Trophoblast cell (in vitro differentiated cells and primary cell): ENCODE results near the gene COX19.

ENCODE experiments used
- DNase-seq, 2 donors: peaks; one replicate each; pipeline ENCODE4 v3.0.0-alpha.2; 2016
- H2AFZ ChIP-seq: 2 replicates; pipeline ENCODE4 v1.6.1; 2013; ENCODE audit warnings: low read length, moderate library complexity, mild to moderate bottlenecking; ENCODE audit not compliant: insufficient read depth, poor library complexity
- H2AK5ac ChIP-seq: 2 replicates; pipeline ENCODE4 v1.6.1; 2013; ENCODE audit warnings: mild to moderate bottlenecking, low read length
- H2BK120ac ChIP-seq: 2 replicates; pipeline ENCODE4 v1.6.1; 2013; ENCODE audit warnings: low read length, mild to moderate bottlenecking, moderate library complexity; ENCODE audit not compliant: insufficient read depth, poor library complexity
- H2BK12ac ChIP-seq: 2 replicates; pipeline ENCODE4 v1.6.1; 2013; ENCODE audit warnings: mild to moderate bottlenecking, low read length, moderate library complexity
- H2BK5ac ChIP-seq: 2 replicates; pipeline ENCODE4 v1.6.1; 2013; ENCODE audit warnings: low read length, low read depth, moderate library complexity, mild to moderate bottlenecking; ENCODE audit not compliant: poor library complexity
- H3K14ac ChIP-seq: 2 replicates; pipeline ENCODE4 v1.6.1; 2013; ENCODE audit warnings: mild to moderate bottlenecking, low read length
- H3K18ac ChIP-seq: 2 replicates; pipeline ENCODE4 v1.6.1; 2013; ENCODE audit warnings: mild to moderate bottlenecking, low read length
- H3K23ac ChIP-seq: 2 replicates; pipeline ENCODE4 v1.6.1; 2013; ENCODE audit warnings: low read length
- H3K27ac ChIP-seq: 2 replicates; pipeline ENCODE4 v1.5.1; 2013; ENCODE audit warnings: low read depth, mild to moderate bottlenecking, inconsistent platforms, low read length, moderate library complexity
- H3K27me3 ChIP-seq: 2 replicates; pipeline ENCODE4 v1.6.1; 2013; ENCODE audit warnings: inconsistent platforms, mild to moderate bottlenecking, low read length, moderate library complexity; ENCODE audit not compliant: insufficient read depth
- H3K36me3 ChIP-seq, 2 experiments: 1 replicate in 1 of 2; 2 replicates in 1 of 2; pipeline ENCODE4 v1.6.1; 2013; ENCODE audit warnings: low read length in 2 of 2, mild to moderate bottlenecking in 2 of 2, moderate library complexity in 1 of 2; ENCODE audit not compliant: insufficient read depth in 2 of 2, control insufficient read depth in 1 of 2
- H3K4ac ChIP-seq: 2 replicates; pipeline ENCODE4 v1.6.1; 2013; ENCODE audit warnings: low read depth, mild to moderate bottlenecking, low read length, moderate library complexity
- H3K4me1 ChIP-seq, 2 experiments: 1 replicate in 1 of 2; 2 replicates in 1 of 2; pipeline ENCODE4 v1.6.1; 2013; ENCODE audit warnings: low read length in 2 of 2, mild to moderate bottlenecking in 2 of 2, moderate library complexity in 1 of 2; ENCODE audit not compliant: insufficient read depth in 2 of 2, control insufficient read depth in 1 of 2
- H3K4me2 ChIP-seq: 2 replicates; pipeline ENCODE4 v1.6.1; 2013; ENCODE audit warnings: inconsistent platforms, mild to moderate bottlenecking, low read length, moderate library complexity
- H3K4me3 ChIP-seq: 2 replicates; pipeline ENCODE4 v1.5.1; 2013; ENCODE audit warnings: mild to moderate bottlenecking, low read depth, low read length, inconsistent platforms
- H3K79me1 ChIP-seq: one replicate; pipeline ENCODE4 v1.6.1; 2013; ENCODE audit warnings: low read length
- H3K79me2 ChIP-seq: 2 replicates; pipeline ENCODE4 v1.6.1; 2013; ENCODE audit warnings: low read length, mild to moderate bottlenecking; ENCODE audit not compliant: control insufficient read depth, insufficient read depth, poor library complexity
- H3K9ac ChIP-seq: 2 replicates; pipeline ENCODE4 v1.6.1; 2013; ENCODE audit warnings: mild to moderate bottlenecking, low read length
- H3K9me3 ChIP-seq: 2 replicates; pipeline ENCODE4 v1.6.1; 2013; ENCODE audit warnings: low read depth, mild to moderate bottlenecking, control low read depth, inconsistent platforms, low read length; ENCODE audit not compliant: insufficient read depth
- H4K12ac ChIP-seq: 2 replicates; pipeline ENCODE4 v1.6.1; 2013; ENCODE audit warnings: low read depth, mild to moderate bottlenecking, low read length, moderate library complexity
- H4K8ac ChIP-seq: 2 replicates; pipeline ENCODE4 v1.6.1; 2013; ENCODE audit warnings: low read depth, mild to moderate bottlenecking, low read length, moderate library complexity
- H4K91ac ChIP-seq: one replicate; pipeline ENCODE4 v1.6.1; 2013; ENCODE audit warnings: low read depth, mild to moderate bottlenecking, low read length, moderate library complexity
- WGBS: extraction: QIAGEN DNeasy Blood & Tissue Kit; methylation state at CpG from one replicate; pipeline ENCODE4 v1.1.7; 2013; ENCODE audit warnings: missing lambda C conversion rate; ENCODE audit not compliant: insufficient read length, insufficient coverage; ENCODE audit errors: extremely low coverage; 5-methylcytosine and 5-hydroxymethylcytosine counted together

The COX19 gene

DNA sequence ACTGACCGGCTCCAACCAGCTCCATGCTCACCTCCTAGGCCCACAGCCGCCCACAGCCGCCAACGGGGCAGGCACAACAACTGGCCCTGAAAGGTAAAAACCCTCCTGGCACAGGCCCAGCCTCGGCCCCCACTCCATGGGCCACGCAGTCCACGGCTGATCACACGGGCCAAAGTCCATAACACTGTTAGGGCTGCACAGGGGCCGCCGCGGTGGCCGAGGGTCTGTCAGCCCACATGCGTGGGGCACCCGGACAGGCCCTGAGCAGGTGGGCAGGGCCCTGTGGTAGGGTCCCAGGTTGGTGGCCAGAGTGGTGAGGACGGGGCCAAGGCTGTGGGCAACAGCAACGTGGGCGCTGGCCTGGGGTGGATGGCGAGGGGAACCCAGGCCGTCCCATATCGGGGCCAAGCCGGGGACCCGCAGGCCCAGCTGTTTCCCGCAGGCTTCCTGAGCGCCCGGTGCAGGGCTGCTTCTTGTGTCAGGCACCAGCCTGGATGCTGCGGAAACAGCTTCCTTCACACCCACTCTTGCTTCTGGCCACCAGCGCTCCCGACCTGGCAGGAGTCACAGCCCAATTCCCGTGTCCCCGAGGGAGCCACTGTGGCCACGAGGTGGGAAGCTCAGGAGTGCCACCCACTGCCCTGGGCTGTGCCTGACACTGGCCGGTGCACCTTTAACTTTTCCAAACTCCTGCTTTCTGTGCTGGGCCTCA, 36.8 kb upstream of the COX19 start:
- WGBS: no CpG with 5 or more reads among the region's 32 CpGs
- Histone ChIP-seq H3K18ac (no peak overlapping the region), H3K23ac (no peak overlapping the region), H3K79me1 (no peaks in the 10 kb centered on the region), H4K91ac (no peak overlapping the region), H3K27me3 (no peaks in the 10 kb centered on the region), H3K4me1 (peaks cover 11 to 24% of the 10 kb centered on the region in 2 experiments), H3K36me3 (peaks cover 18 to 20% of the 10 kb centered on the region in 2 experiments), H3K9ac (no peak overlapping the region), H2AK5ac (no peak overlapping the region), H2BK12ac (no peak overlapping the region), H3K4ac (no peak overlapping the region), H2AFZ (no peak overlapping the region), H3K4me3 (no peak overlapping the region), H4K12ac (peak overlapping the region; percentile 9), H4K8ac (no peak overlapping the region), H3K79me2 (no peaks in the 10 kb centered on the region), H2BK120ac (no peak overlapping the region), H3K14ac (no peak overlapping the region), H3K4me2 (no peak overlapping the region), H2BK5ac (no peak overlapping the region), H3K27ac (no peak overlapping the region), H3K9me3 (peaks cover 7% of the 10 kb centered on the region)
- no peak for DNase-seq

DNA sequence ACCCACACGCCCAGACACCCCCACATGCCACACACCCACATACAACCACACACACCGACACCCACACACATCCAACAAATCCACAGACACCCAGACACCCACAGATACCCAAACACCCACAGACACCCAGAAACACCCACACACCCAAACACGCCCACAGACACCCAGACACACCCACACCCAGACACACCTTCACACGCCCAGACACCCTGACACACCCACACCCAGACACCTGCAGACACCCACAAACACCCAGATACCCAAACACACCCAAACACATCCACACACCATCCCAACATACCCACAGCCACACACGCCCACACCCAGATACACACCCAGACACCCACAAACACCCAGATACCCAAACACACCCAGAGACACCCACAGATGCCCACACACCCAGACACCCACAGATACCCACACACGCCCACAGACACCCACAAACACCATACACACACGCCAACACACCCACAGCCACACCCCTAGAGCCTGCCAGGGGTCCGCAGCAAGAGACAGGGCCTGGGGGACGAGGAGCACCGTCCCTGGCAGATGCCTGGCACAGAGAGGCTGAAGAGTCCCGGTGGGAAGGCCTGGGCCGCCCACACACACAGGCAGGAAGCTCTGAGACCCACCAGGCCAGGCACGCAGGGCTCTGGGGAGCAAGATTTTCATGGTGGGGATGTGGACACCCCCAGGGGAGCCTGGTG, 36.1 kb upstream of the COX19 start:
- Histone ChIP-seq H4K12ac (no peak overlapping the region), H2BK120ac (no peak overlapping the region), H3K27me3 (no peaks in the 10 kb centered on the region), H3K18ac (no peak overlapping the region), H3K4me3 (no peak overlapping the region), H4K91ac (no peak overlapping the region), H2AK5ac (no peak overlapping the region), H3K4ac (no peak overlapping the region), H3K36me3 (peaks cover 23 to 27% of the 10 kb centered on the region in 2 experiments), H3K23ac (no peak overlapping the region), H2BK12ac (no peak overlapping the region), H3K79me2 (no peaks in the 10 kb centered on the region), H3K9me3 (peaks cover 5% of the 10 kb centered on the region), H3K4me1 (peaks cover 11 to 22% of the 10 kb centered on the region in 2 experiments), H3K9ac (no peak overlapping the region), H3K14ac (no peak overlapping the region), H2BK5ac (no peak overlapping the region), H2AFZ (no peak overlapping the region), H3K27ac (no peak overlapping the region), H3K4me2 (no peak overlapping the region), H3K79me1 (no peaks in the 10 kb centered on the region), H4K8ac (no peak overlapping the region)
- DNase-seq: no peak
- no CpG with 5 or more reads among the region's 13 CpGs for WGBS

DNA sequence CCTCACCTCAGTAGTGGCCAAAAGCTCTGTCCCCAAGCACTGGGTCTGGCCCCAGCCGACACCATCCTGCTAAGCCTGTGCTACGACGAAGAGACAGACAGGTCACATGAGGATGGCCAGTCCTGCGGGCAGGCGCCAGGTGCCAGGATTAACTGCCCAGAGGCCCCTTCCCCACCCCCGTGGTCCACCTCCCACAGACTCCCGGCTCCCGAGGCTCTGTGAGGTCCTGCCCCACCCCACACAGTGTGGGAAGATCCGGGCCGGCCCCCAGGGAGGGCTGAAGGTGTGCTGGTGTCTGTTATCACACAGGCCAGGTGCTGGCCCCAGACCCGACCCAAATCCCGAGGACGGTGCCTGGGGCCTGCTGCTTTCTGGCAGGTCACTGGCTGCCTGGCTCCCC, 34.9 kb upstream of the COX19 start:
- Histone ChIP-seq H4K8ac (no peak overlapping the region), H3K36me3 (peaks cover 27% of the 10 kb centered on the region in 2 experiments), H3K18ac (no peak overlapping the region), H3K9ac (no peak overlapping the region), H3K4me1 (peaks cover 4 to 11% of the 10 kb centered on the region in 2 experiments), H2AFZ (no peak overlapping the region), H2BK120ac (no peak overlapping the region), H2BK5ac (no peak overlapping the region), H3K23ac (no peak overlapping the region), H4K12ac (no peak overlapping the region), H3K4me2 (no peak overlapping the region), H3K27me3 (no peaks in the 10 kb centered on the region), H2AK5ac (no peak overlapping the region), H3K14ac (no peak overlapping the region), H3K27ac (no peak overlapping the region), H3K79me2 (no peaks in the 10 kb centered on the region), H3K4ac (no peak overlapping the region), H3K4me3 (no peak overlapping the region), H3K79me1 (no peaks in the 10 kb centered on the region), H4K91ac (no peak overlapping the region), H3K9me3 (peaks cover 4% of the 10 kb centered on the region), H2BK12ac (no peak overlapping the region)
- WGBS: no CpG with 5 or more reads among the region's 13 CpGs
- peak; percentile 59 to 80 for DNase-seq

DNA sequence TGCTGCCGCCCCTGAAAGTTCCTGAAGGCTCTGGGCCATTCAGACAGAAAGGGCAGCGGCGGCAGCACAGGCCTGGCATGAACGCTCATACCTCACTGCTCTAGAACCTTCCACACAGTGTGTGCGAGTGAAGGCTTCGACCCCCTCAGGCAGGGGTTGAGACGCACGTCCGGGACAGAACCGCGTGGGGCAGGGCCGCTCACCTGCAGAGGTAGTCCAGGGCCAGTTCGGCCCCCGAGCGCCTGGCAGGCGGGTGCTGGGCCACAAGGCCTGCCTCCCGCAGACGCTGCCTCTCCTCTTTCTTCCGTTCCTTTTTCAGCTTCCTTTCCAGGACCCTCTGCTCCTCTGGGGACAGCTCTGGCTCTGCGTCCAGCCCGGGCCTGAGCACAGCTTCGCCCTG, 34.4 kb upstream of the COX19 start:
- peaks cover 0 to 7% of the 10 kb centered on the region in 2 experiments for H3K4me1 ChIP-seq
- DNase-seq: no peak
- H3K9ac ChIP-seq: no peak overlapping the region
- H3K23ac ChIP-seq: no peak overlapping the region
- H2BK12ac ChIP-seq: no peak overlapping the region
- no peak overlapping the region for H3K14ac ChIP-seq
- no peak overlapping the region for H4K91ac ChIP-seq
- no peak overlapping the region for H4K8ac ChIP-seq
- peaks cover 4% of the 10 kb centered on the region for H3K9me3 ChIP-seq
- no peak overlapping the region for H3K18ac ChIP-seq
- H3K4me2 ChIP-seq: no peak overlapping the region
- no CpG with 5 or more reads among the region's 22 CpGs for WGBS
- H2AK5ac ChIP-seq: no peak overlapping the region
- no peaks in the 10 kb centered on the region for H3K79me1 ChIP-seq
- H3K36me3 ChIP-seq: peaks cover 27 to 28% of the 10 kb centered on the region in 2 experiments
- no peaks in the 10 kb centered on the region for H3K79me2 ChIP-seq
- H2BK120ac ChIP-seq: no peak overlapping the region
- no peak overlapping the region for H2BK5ac ChIP-seq
- H3K27me3 ChIP-seq: no peaks in the 10 kb centered on the region
- no peak overlapping the region for H3K4me3 ChIP-seq
- no peak overlapping the region for H2AFZ ChIP-seq
- no peak overlapping the region for H3K27ac ChIP-seq
- H4K12ac ChIP-seq: no peak overlapping the region
- no peak overlapping the region for H3K4ac ChIP-seq
